Measurements from ENCODE around the gene PIK3CD. TPM values are rescaled to one million over a fixed set of nuclear protein-coding genes. Genes with fewer than 3 reads are reported as not detected.

The PIK3CD gene
- total and polyA plus RNA-seq, 10 of the 15 experiments (the other 5 are each of a cell fraction or from before 2014, with no cell fraction given): 7.0 to 101 (median 51.1) TPM

- WGBS (ENCODE audit: insufficient coverage, insufficient replicate concordance, low lambda C conversion rate, missing lambda C conversion rate): 92% methylated on average over 1 of the region's 3 CpGs
- BruUV-seq (replicated peaks): no TSS peak
- FAIRE-seq: no peak
- Histone ChIP-seq H3K4me3 (no peak overlapping the region), H2AFZ (ENCODE audit: control insufficient read depth, low read depth, low read length) (no peak overlapping the region), H3K4me2 (ENCODE audit: control insufficient read depth, insufficient read depth) (no peak overlapping the region), H4K20me1 (ENCODE audit: control insufficient read depth, insufficient read depth) (no peaks in the 10 kb centered on the region), H3K9ac (ENCODE audit: control insufficient read depth, insufficient read depth, low read length) (no peak overlapping the region), H3K27me3 (replicated peaks in 1 of 2; ENCODE audit: control insufficient read depth in 2 of 2, insufficient read depth in 2 of 2, low read length in 1 of 2) (no peaks in the 10 kb centered on the region), H3K9me3 (replicated peaks; ENCODE audit: control insufficient read depth, insufficient read depth, low read length) (no peaks in the 10 kb centered on the region), H3K27ac (ENCODE audit: control insufficient read depth, insufficient read depth) (no peak overlapping the region), H3K36me3 (ENCODE audit: control insufficient read depth in 2 of 2, insufficient read depth in 2 of 2, low read length in 1 of 2) (peaks cover 1 to 12% of the 10 kb centered on the region in 2 experiments; a peak in 3 of 4 replicates), H3K4me1 (ENCODE audit: control insufficient read depth, insufficient read depth, low read length) (no peaks in the 10 kb centered on the region), H3K79me2 (ENCODE audit: control insufficient read depth, insufficient read depth, low read length) (no peaks in the 10 kb centered on the region)
- no peak for TF ChIP-seq ZNF384 (IDR thresholded peaks at IDR 0.05; ENCODE audit: borderline replicate concordance, low read depth, low read length)
- no peak for TF ChIP-seq CBX3 (IDR thresholded peaks at IDR 0.05; ENCODE audit: borderline replicate concordance, low read depth)
- no peak for TF ChIP-seq RBBP5 (conservative IDR thresholded peaks at IDR 0.05)
- TF ChIP-seq GABPA (IDR thresholded peaks at IDR 0.05; ENCODE audit: low read depth): no peak
- no peak for TF ChIP-seq ELK1 (IDR thresholded peaks at IDR 0.05; ENCODE audit: low read depth, low read length)
- in situ Hi-C loops (cut with MboI) (no loop called here), intact Hi-C loops (cut with micrococcal nuclease; ENCODE audit: unreplicated experiment) (no loop called here)
- SMC1A ChIA-PET (ENCODE audit: uncharacterized antibody, unreplicated experiment): no interaction called here
- RAD21 ChIA-PET (ENCODE audit: unreplicated experiment): no interaction called here
- ATAC-seq: no peak
- CTCF ChIA-PET: no interaction called here
- POLR2A ChIA-PET: no interaction called here
- no peak for DNase-seq (ENCODE audit: low read depth, low spot score)
Observed at GRCh38 chr1:9768983-9769382, 117.5 kb downstream of the PIK3CD start.

GRCh38 chr1:9770298-9770697 is 118.8 kb downstream of the PIK3CD start:
- Histone ChIP-seq H3K9me3 (replicated peaks; ENCODE audit: control insufficient read depth, insufficient read depth, low read length) (no peaks in the 10 kb centered on the region), H3K4me3 (no peak overlapping the region), H3K36me3 (ENCODE audit: control insufficient read depth in 2 of 2, insufficient read depth in 2 of 2, low read length in 1 of 2) (peaks cover 1 to 12% of the 10 kb centered on the region in 2 experiments; a peak in 2 of 4 replicates), H3K79me2 (ENCODE audit: control insufficient read depth, insufficient read depth, low read length) (no peaks in the 10 kb centered on the region), H3K27me3 (replicated peaks in 1 of 2; ENCODE audit: control insufficient read depth in 2 of 2, insufficient read depth in 2 of 2, low read length in 1 of 2) (no peaks in the 10 kb centered on the region), H3K27ac (ENCODE audit: control insufficient read depth, insufficient read depth) (no peak overlapping the region), H2AFZ (ENCODE audit: control insufficient read depth, low read depth, low read length) (no peak overlapping the region), H4K20me1 (ENCODE audit: control insufficient read depth, insufficient read depth) (no peaks in the 10 kb centered on the region), H3K4me2 (ENCODE audit: control insufficient read depth, insufficient read depth) (no peak overlapping the region), H3K9ac (ENCODE audit: control insufficient read depth, insufficient read depth, low read length) (no peak overlapping the region), H3K4me1 (ENCODE audit: control insufficient read depth, insufficient read depth, low read length) (no peaks in the 10 kb centered on the region)
- intact Hi-C loops (cut with micrococcal nuclease; ENCODE audit: unreplicated experiment) (no loop called here), in situ Hi-C loops (cut with MboI) (no loop called here)
- ATAC-seq (no peak), DNase-seq (ENCODE audit: low read depth, low spot score) (no peak), FAIRE-seq (no peak)
- ChIA-PET CTCF (no interaction called here), RAD21 (ENCODE audit: unreplicated experiment) (no interaction called here), SMC1A (ENCODE audit: uncharacterized antibody, unreplicated experiment) (no interaction called here), POLR2A (no interaction called here)
- TF ChIP-seq RAD21 (IDR thresholded peaks at IDR 0.05; ENCODE audit: insufficient read depth, low read depth, low read length): no peak
- TF ChIP-seq RELA (IDR thresholded peaks at IDR 0.05; ENCODE audit: borderline replicate concordance, partially characterized antibody): no peak
- no peak for TF ChIP-seq ZBED1 (IDR thresholded peaks at IDR 0.05; ENCODE audit: borderline replicate concordance)
- TF ChIP-seq NFXL1 (IDR thresholded peaks at IDR 0.05; ENCODE audit: borderline replicate concordance): no peak
- TF ChIP-seq NFYB (IDR thresholded peaks at IDR 0.05; ENCODE audit: insufficient read depth, low read depth, low read length): no peak
- no peak for TF ChIP-seq MAX (IDR thresholded peaks at IDR 0.05; ENCODE audit: low read depth, low read length)
- no peak for TF ChIP-seq HSF1 (IDR thresholded peaks at IDR 0.05; ENCODE audit: low read depth, low read length)
- TF ChIP-seq SUZ12 (IDR thresholded peaks at IDR 0.05; ENCODE audit: unreplicated experiment): no peak
- WGBS (ENCODE audit: insufficient coverage, insufficient replicate concordance, low lambda C conversion rate, missing lambda C conversion rate): 97% methylated on average over 10 of the region's 10 CpGs
- no TSS peak for BruUV-seq (replicated peaks)
